Prostate gland (tissue), 2 donors: ENCODE measurements around the gene PLXNB3.

Experiments used
- POLR2A ChIP-seq: fragments of 450-650 bp; IDR thresholded peaks from one replicate; pipeline ENCODE4 v1.6.1; 2016; ENCODE audit warnings: antibody characterized with exemption, mild to moderate bottlenecking
- POLR2AphosphoS5 ChIP-seq: sonication (generic); formaldehyde crosslinking; IDR thresholded peaks from one replicate; pipeline ENCODE4 v1.6.1; 2017; ENCODE audit warnings: antibody characterized with exemption
- TF ChIP-seq, protein P1 (sequence below), 4 experiments: fragments of 200-600 bp in 2 of 4; fragments of 450-650 bp in 2 of 4; sonication (generic) in 2 of 4; IDR thresholded peaks; 1 replicate in 3 of 4; 2 replicates in 1 of 4; pipeline ENCODE4 v1.5.1; 2016 to 2019; ENCODE audit warnings: antibody characterized with exemption in 4 of 4, mild to moderate bottlenecking in 2 of 4, moderate library complexity in 2 of 4

DNA sequence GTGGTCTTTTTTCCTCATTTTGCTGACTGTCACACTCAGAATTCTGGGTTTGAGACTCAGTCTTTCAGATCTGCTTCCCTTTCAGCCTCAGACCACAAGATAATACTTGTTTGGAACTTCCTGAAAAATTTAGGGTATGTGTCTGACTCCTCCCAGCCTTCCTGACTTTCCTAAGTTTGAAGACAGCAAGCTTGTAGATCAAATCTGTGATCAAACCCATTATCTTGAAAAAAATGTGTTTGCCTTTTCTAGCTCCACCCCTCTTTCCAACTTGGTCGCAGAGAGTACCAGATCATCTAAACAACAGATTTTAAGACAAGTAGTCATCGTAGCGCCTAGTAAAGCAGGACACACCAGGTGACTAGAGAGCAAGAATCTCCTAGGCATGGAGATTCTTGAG lies 49.8 kb upstream of the PLXNB3 start:
- TF ChIP-seq, protein P1, sequence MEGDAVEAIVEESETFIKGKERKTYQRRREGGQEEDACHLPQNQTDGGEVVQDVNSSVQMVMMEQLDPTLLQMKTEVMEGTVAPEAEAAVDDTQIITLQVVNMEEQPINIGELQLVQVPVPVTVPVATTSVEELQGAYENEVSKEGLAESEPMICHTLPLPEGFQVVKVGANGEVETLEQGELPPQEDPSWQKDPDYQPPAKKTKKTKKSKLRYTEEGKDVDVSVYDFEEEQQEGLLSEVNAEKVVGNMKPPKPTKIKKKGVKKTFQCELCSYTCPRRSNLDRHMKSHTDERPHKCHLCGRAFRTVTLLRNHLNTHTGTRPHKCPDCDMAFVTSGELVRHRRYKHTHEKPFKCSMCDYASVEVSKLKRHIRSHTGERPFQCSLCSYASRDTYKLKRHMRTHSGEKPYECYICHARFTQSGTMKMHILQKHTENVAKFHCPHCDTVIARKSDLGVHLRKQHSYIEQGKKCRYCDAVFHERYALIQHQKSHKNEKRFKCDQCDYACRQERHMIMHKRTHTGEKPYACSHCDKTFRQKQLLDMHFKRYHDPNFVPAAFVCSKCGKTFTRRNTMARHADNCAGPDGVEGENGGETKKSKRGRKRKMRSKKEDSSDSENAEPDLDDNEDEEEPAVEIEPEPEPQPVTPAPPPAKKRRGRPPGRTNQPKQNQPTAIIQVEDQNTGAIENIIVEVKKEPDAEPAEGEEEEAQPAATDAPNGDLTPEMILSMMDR (IDR thresholded peaks at IDR 0.05), result no peak
- TF ChIP-seq POLR2A (no peak), POLR2AphosphoS5 (no peak)
